Fibroblast of the aortic adventitia (primary cell): Measurements from ENCODE around the gene BRMS1. TPM values are rescaled to one million over a fixed set of nuclear protein-coding genes. Genes with fewer than 3 reads are reported as not detected.

Source experiments
- DNase-seq: peaks from one replicate; pipeline ENCODE4 v3.0.0-alpha.2; 2010; ENCODE audit warnings: low read depth
- H3K4me3 ChIP-seq: 2 replicates; pipeline ENCODE4 v1.5.1; 2011; ENCODE audit warnings: low read depth, mild to moderate bottlenecking, control low read depth, low read length, moderate library complexity
- total RNA-seq: library from RNA; depleted of rRNA; stranded (reverse); fragments of >200 nt; gene quantifications from 2 replicates; pipeline ENCODE4 v1.2.3, GENCODE V29; 2012; ENCODE audit warnings: low replicate concordance
- TF ChIP-seq, protein P1 (sequence below): IDR thresholded peaks from 2 replicates; pipeline ENCODE4 v1.5.1; 2011; ENCODE audit warnings: mild to moderate bottlenecking, low read length, control low read depth, inconsistent platforms; ENCODE audit not compliant: insufficient read depth

The BRMS1 gene
- total RNA-seq, 1 donor = 38.5 TPM

DNA sequence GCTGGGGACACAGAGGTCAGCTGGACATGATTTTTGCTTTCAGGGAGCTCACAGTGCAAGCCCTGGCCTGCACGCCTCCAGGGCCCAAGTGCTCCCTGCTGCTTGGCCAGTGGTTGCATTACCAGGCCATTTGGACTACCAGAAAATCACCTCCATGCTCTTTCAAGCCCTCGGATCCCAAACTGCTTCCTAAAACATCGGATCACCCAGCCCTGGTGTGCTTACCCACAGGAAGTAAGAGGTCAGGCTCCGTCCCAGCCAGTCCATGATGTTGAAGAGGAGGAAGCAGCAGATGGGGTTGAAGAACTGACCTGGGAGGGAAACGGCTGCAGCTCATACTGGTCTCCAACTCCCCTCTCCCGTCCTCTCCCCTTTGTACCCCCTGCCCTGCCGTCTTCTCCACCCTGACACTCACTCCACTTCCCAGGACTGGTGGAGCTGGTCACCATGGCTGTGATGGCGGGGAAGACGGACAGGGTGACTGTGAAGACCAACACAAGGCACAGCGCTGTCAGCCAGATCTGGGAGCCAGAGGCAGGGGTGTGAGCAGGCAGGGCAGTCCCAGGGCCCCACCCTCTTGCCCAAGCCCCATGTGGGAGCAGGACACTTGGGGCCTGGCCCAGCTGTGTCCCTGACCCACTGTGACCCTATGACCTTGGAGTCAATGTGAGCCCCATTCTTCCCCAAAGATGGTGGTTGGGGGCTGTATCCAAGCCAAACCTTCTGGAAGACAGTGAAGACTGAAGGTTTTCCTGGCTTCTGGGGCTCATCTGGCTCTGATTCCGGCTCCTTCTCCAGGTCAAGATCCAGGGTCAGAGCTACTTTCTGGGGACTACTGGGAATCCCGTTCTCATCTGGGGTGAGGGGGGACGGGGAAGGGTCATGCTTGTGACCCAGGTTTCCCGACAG, 21.1 kb upstream of the BRMS1 start:
- DNase-seq = no peak
- TF ChIP-seq, protein P1, sequence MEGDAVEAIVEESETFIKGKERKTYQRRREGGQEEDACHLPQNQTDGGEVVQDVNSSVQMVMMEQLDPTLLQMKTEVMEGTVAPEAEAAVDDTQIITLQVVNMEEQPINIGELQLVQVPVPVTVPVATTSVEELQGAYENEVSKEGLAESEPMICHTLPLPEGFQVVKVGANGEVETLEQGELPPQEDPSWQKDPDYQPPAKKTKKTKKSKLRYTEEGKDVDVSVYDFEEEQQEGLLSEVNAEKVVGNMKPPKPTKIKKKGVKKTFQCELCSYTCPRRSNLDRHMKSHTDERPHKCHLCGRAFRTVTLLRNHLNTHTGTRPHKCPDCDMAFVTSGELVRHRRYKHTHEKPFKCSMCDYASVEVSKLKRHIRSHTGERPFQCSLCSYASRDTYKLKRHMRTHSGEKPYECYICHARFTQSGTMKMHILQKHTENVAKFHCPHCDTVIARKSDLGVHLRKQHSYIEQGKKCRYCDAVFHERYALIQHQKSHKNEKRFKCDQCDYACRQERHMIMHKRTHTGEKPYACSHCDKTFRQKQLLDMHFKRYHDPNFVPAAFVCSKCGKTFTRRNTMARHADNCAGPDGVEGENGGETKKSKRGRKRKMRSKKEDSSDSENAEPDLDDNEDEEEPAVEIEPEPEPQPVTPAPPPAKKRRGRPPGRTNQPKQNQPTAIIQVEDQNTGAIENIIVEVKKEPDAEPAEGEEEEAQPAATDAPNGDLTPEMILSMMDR = no peak
- H3K4me3 ChIP-seq = no peak overlapping the region

DNA sequence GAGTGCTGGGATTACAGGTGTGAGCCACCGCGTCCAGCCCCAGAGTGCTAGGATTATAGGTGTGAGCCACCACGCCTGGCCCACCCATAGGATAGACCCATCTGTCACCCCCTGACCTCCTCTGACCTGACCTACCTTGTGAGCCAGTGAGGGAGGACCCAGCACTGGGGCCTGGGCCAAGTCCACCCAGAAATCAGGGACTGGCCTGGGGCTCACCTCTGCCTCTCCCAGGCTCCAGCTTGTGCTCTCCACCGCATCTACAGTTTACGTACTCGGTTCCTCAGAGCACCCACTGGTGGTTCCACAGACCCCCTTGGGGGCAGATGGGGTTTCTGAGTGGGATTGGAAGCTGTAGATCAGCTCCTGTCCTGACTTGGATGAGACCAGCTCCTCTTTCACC, 20.3 kb upstream of the BRMS1 start:
- no peak for DNase-seq
- TF ChIP-seq, protein P1 = no peak
- H3K4me3 ChIP-seq = no peak overlapping the region

DNA sequence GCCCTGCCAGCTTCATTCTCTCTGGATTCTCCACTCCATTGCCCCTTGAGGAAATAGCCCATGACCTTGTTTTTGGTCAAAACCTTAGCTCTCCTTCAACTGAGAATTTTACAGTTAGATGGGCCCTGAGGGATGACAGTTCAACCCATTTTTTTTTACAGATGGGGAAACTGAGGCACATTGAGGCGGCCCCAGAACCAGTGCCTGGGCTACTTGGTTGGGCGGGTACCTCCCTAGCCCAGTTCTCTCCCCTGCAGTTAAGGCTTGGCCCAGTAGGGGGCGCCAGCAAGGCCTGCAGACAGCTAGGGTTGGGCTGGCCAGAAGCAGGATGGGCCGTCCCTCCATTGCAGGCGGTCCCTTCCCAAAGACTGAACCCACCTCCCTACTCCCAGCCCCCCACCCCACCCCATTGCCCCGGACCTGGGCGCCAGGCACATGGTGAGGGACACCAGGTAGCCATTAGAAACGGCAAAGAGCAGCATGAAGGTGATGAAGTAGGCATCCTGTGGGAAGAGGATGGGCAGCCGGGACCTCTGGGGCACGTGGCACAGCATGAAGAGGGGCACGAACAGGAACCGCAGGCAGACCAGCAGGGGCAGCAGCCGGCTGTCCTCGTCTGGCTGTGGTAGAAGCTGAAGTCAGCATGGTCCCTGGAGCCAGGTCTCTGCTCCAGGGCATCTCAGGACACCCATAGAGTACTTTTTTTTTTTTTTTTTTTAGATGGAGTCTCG, 19.1 kb upstream of the BRMS1 start:
- no peak overlapping the region for H3K4me3 ChIP-seq
- TF ChIP-seq, protein P1 = peak; percentile 71
- DNase-seq = no peak

DNA sequence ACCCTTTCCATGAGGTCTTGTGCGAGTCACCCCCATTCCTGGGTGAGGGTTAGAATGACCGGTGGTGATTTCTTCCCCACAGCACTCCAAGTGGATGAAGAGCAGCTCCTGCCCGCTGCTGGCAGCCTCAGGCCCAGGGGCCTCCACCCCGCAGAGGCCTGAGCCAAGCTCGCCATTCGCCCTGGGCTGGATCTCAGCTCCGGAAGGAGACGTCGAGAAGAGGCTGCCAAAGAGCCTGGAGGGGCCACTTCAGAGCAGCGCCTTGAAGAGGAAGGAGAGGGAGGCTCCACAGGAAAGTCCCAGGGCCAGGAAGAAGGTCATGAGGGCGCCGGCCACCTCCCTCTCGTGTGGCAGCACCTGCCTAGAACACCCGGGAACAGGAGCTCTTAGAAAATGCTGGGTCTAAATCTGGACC, 18.3 kb upstream of the BRMS1 start:
- DNase-seq = no peak
- TF ChIP-seq, protein P1 = no peak
- H3K4me3 ChIP-seq = no peak overlapping the region

DNA sequence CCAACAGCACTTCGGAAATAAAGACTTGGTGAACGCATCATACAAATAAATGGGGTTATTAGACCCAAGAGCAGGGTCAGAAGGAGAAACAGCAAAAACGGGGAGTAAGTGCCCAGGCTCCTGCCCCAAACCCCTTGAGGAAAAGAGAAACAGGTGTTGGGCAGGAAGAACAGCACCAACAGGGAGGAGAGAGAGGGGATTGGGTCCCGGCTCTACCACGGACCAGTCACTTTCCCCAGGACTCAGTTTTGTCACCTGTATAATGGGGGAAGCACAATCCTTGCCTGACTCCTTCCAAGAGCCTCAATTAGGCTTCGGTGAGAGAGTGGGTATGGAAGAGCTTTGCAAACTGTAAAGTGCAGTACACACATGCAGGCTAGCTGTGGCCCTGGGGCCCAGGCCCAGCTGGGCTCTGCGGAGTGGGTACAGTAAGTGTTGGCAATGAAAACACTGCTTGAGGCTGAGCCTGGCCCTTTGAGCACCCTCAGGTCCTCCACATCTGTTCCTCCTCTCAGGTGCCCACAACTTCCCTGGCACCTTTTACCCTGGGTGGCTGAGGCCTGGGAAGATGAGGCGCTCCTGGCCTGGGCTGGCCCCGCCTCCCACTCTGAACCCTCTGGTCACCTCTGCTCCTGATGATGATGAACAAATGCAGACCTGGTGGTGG, 17.7 kb upstream of the BRMS1 start:
- no peak for DNase-seq
- TF ChIP-seq, protein P1 = no peak
- H3K4me3 ChIP-seq = no peak overlapping the region

DNA sequence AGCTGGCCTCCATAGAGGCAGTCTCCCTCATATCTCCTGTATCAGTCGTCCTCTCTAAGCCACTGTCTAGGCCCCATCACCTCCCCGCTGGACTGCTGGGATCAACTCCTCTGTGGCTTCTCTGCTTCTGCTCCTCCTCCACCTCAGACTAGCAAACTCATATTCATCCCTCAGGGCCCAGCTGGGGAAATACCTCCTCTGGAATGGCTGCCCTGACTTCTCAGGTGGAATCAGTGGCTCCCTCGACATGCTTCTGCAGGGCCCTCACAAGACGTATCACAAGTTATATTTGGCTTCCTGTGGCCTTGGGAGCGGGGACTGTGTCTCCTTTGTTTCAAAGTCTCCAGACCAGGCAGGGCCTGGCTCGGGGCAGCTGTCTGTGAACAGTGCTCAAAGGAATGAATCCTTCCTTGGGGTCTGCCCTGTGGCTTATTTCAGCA, 16.6 kb upstream of the BRMS1 start:
- TF ChIP-seq, protein P1 = no peak
- no peak overlapping the region for H3K4me3 ChIP-seq
- no peak for DNase-seq
